ENCODE results near the gene LRBA.

Gene LRBA

DNA sequence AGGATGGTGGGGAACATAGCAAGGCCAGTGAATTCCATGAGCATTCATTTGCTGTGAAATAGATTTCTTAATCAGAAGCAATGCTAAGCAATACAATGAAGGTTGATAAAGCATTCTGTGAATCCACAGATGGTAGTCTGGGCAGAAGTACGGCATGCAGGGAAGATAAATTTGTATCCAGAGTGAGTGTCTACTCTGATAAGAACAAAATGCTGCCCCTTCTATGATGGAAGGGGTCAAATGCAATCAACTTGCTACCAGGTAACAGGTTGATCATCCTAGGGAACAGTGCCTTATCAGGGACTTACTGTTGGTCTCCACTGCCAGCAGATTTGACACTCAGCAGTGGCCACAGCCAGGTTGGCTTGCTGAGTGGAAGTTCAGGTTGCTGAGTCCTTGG is 243.7 kb downstream of the LRBA start:
- Histone ChIP-seq H3K9me2 (replicated peaks; ENCODE audit: control insufficient read depth, low read length) (no peaks in the 10 kb centered on the region), H3F3A (ENCODE audit: control insufficient read depth, insufficient read depth) (no peaks in the 10 kb centered on the region), H3K4me3 (ENCODE audit: low read length) (no peak overlapping the region), H3K9me3 (ENCODE audit: control insufficient read depth, insufficient read depth, low read length) (no peaks in the 10 kb centered on the region), H3K27ac (ENCODE audit: low read depth, low read length) (no peak overlapping the region), H3K36me3 (ENCODE audit: control insufficient read depth, low read length) (no peaks in the 10 kb centered on the region; the same call in 1 of the 2 replicates), H3K79me2 (ENCODE audit: control insufficient read depth, low read length) (no peaks in the 10 kb centered on the region), H4K20me1 (ENCODE audit: control insufficient read depth, insufficient read depth, low read depth, low read length) (no peaks in the 10 kb centered on the region), H3K4me2 (ENCODE audit: low read length) (no peak overlapping the region), H3K27me3 (ENCODE audit: control insufficient read depth, low read length) (no peaks in the 10 kb centered on the region), H3K4me1 (ENCODE audit: control insufficient read depth, low read length) (no peaks in the 10 kb centered on the region)
- TF ChIP-seq, protein P1, sequence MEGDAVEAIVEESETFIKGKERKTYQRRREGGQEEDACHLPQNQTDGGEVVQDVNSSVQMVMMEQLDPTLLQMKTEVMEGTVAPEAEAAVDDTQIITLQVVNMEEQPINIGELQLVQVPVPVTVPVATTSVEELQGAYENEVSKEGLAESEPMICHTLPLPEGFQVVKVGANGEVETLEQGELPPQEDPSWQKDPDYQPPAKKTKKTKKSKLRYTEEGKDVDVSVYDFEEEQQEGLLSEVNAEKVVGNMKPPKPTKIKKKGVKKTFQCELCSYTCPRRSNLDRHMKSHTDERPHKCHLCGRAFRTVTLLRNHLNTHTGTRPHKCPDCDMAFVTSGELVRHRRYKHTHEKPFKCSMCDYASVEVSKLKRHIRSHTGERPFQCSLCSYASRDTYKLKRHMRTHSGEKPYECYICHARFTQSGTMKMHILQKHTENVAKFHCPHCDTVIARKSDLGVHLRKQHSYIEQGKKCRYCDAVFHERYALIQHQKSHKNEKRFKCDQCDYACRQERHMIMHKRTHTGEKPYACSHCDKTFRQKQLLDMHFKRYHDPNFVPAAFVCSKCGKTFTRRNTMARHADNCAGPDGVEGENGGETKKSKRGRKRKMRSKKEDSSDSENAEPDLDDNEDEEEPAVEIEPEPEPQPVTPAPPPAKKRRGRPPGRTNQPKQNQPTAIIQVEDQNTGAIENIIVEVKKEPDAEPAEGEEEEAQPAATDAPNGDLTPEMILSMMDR (IDR thresholded peaks at IDR 0.05; ENCODE audit: low read depth, low read length, poor library complexity, severe bottlenecking): no peak
- TF ChIP-seq EZH2phosphoT487 (IDR thresholded peaks at IDR 0.05; ENCODE audit: borderline replicate concordance, low read length): no peak

DNA sequence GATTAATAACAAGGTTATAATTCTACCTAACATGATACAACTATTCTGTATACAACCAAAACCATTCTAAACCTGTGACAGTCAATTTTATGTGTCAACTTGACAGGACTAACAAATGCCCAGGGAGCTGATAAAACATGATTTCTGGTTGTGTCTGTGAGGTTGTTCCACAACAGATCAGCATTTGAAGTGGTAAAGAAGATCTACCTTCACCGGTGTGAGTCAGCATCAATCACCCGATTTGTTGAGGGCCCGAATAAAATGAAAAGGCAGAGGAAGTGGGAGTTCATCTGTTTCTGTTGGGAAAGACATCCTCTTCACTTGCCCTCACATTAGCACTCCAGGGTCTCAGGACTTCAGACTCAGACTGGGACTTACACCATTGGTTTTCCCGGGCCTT is 245.2 kb downstream of the LRBA start:
- H3K4me1 ChIP-seq (ENCODE audit: control insufficient read depth, low read length): no peaks in the 10 kb centered on the region
- H3K36me3 ChIP-seq (ENCODE audit: control insufficient read depth, low read length): no peaks in the 10 kb centered on the region; the same call in 1 of the 2 replicates
- no peaks in the 10 kb centered on the region for H3K79me2 ChIP-seq (ENCODE audit: control insufficient read depth, low read length)
- H4K20me1 ChIP-seq (ENCODE audit: control insufficient read depth, insufficient read depth, low read depth, low read length): no peaks in the 10 kb centered on the region
- no peak overlapping the region for H3K4me3 ChIP-seq (ENCODE audit: low read length)
- H3F3A ChIP-seq (ENCODE audit: control insufficient read depth, insufficient read depth): no peaks in the 10 kb centered on the region
- H3K27ac ChIP-seq (ENCODE audit: low read depth, low read length): no peak overlapping the region
- no peaks in the 10 kb centered on the region for H3K9me3 ChIP-seq (ENCODE audit: control insufficient read depth, insufficient read depth, low read length)
- no peak overlapping the region for H3K4me2 ChIP-seq (ENCODE audit: low read length)
- no peaks in the 10 kb centered on the region for H3K27me3 ChIP-seq (ENCODE audit: control insufficient read depth, low read length)
- TF ChIP-seq, protein P1 (IDR thresholded peaks at IDR 0.05; ENCODE audit: low read depth, low read length, poor library complexity, severe bottlenecking): no peak
- TF ChIP-seq EZH2phosphoT487 (IDR thresholded peaks at IDR 0.05; ENCODE audit: borderline replicate concordance, low read length): no peak
- H3K9me2 ChIP-seq (replicated peaks; ENCODE audit: control insufficient read depth, low read length): no peaks in the 10 kb centered on the region

DNA sequence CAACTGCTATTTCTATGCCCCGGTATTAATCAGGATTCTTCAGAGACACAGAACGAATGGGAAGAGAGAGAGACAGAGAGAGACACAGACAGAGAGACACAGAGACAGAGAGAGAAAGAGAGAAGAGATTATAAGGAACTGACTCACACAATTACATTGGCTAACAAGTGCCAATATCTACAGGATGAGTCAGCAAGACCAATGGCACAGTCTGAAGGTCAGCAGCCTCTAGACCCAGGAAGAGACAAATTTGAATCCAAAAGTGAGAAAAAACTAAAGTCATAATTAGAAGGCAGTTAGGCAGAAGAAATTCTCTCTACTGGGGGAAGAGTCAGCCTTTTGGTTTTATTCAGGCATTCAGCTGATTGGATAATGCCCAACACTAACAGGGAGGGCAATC is 245.8 kb downstream of the LRBA start:
- Histone ChIP-seq H3K4me1 (ENCODE audit: control insufficient read depth, low read length) (no peaks in the 10 kb centered on the region), H3K27ac (ENCODE audit: low read depth, low read length) (no peak overlapping the region), H3K9me2 (replicated peaks; ENCODE audit: control insufficient read depth, low read length) (no peaks in the 10 kb centered on the region), H4K20me1 (ENCODE audit: control insufficient read depth, insufficient read depth, low read depth, low read length) (no peaks in the 10 kb centered on the region), H3K4me3 (ENCODE audit: low read length) (no peak overlapping the region), H3F3A (ENCODE audit: control insufficient read depth, insufficient read depth) (no peaks in the 10 kb centered on the region), H3K4me2 (ENCODE audit: low read length) (no peak overlapping the region), H3K36me3 (ENCODE audit: control insufficient read depth, low read length) (no peaks in the 10 kb centered on the region), H3K79me2 (ENCODE audit: control insufficient read depth, low read length) (no peaks in the 10 kb centered on the region), H3K27me3 (ENCODE audit: control insufficient read depth, low read length) (no peaks in the 10 kb centered on the region), H3K9me3 (ENCODE audit: control insufficient read depth, insufficient read depth, low read length) (no peaks in the 10 kb centered on the region)
- no peak for TF ChIP-seq EZH2phosphoT487 (IDR thresholded peaks at IDR 0.05; ENCODE audit: borderline replicate concordance, low read length)
- TF ChIP-seq, protein P1 (IDR thresholded peaks at IDR 0.05; ENCODE audit: low read depth, low read length, poor library complexity, severe bottlenecking): no peak

DNA sequence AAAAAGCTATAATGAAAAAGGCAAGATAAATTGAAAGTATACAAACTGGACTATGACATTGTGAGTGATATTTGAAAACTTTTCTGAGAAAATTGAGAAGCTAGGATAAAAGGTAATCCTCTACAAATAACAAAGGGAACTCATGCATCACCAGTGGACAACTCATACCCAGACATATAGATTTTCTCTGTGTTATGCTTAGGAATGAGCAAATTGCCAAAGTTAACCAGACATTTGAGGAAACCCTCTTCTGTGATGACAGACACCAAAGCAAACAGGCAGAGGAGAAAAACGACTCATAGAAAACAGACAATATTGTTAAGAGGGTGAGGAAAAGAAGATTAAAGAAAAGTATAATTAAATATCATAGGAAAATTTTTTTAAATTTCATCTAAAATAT is 246.6 kb downstream of the LRBA start:
- Histone ChIP-seq H3K27me3 (ENCODE audit: control insufficient read depth, low read length) (no peaks in the 10 kb centered on the region), H3K36me3 (ENCODE audit: control insufficient read depth, low read length) (no peaks in the 10 kb centered on the region), H3K27ac (ENCODE audit: low read depth, low read length) (no peak overlapping the region), H3K79me2 (ENCODE audit: control insufficient read depth, low read length) (no peaks in the 10 kb centered on the region), H3K4me2 (ENCODE audit: low read length) (no peak overlapping the region), H4K20me1 (ENCODE audit: control insufficient read depth, insufficient read depth, low read depth, low read length) (no peaks in the 10 kb centered on the region), H3K4me3 (ENCODE audit: low read length) (no peak overlapping the region), H3F3A (ENCODE audit: control insufficient read depth, insufficient read depth) (no peaks in the 10 kb centered on the region), H3K4me1 (ENCODE audit: control insufficient read depth, low read length) (no peaks in the 10 kb centered on the region), H3K9me3 (ENCODE audit: control insufficient read depth, insufficient read depth, low read length) (no peaks in the 10 kb centered on the region), H3K9me2 (replicated peaks; ENCODE audit: control insufficient read depth, low read length) (no peaks in the 10 kb centered on the region)
- TF ChIP-seq, protein P1 (IDR thresholded peaks at IDR 0.05; ENCODE audit: low read depth, low read length, poor library complexity, severe bottlenecking): no peak
- no peak for TF ChIP-seq EZH2phosphoT487 (IDR thresholded peaks at IDR 0.05; ENCODE audit: borderline replicate concordance, low read length)
